Midbrain (tissue), 1 donor: Measurements from ENCODE around the gene CROCC2.

ENCODE experiments used
- DNase-seq: peaks from one replicate; lab custom pipeline; 2025; lab: John Stamatoyannopoulos, UW

CROCC2 gene

DNA sequence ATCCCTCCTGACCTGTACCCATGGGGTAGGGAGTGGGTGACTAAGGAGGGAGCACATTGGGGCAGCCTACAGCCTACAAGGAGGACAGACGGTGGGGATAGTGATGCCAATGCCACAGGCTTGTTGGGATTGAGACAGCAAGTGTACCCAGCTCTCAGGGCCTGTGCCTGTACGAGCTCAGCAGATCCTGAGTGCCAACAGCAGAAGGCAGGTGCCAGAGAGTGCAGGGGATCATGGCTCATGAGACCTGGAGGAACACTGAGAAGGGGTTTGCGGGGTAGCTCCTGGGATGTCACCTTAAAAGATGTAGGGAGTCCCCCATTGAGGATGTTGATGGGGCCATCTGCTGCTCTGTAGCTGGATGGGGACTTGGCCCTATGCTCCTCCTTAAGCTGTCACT lies 82.0 kb downstream of the CROCC2 start:
- DNase-seq: no peak

DNA sequence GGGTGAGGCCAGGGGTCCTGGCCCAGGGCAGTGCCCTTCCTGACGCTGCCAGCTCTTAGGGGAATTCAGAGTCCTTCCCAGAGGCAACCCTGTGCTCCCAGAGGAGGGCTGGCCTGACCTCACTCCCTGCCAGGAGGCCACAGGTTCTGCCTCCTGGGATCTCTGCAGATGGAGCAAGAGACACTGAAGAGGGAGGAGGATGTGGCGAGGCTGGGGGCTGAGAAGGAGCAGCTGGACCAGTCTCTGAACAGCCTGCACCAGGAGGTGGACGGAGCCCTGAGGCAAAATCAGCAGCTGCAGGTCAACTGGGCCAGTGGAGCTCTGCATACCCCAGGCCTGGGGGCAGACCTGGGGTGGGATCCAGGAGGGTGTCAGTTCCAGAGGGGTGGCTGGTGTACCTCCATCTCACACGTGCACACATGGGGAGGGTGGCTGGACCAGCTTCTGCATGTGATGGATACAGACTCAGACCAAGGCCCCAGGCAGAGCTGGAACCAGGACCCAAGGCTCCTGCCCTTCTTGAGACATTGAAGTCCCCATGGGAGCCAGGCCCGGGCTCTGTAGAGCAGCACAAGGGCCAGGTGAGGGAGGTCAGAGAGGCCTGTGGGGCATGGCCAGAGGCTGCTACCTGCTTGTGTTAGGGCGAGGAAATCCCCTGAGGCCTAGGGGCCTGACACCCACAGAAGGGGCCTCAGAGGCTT lies 82.6 kb downstream of the CROCC2 start:
- DNase-seq: no peak

DNA sequence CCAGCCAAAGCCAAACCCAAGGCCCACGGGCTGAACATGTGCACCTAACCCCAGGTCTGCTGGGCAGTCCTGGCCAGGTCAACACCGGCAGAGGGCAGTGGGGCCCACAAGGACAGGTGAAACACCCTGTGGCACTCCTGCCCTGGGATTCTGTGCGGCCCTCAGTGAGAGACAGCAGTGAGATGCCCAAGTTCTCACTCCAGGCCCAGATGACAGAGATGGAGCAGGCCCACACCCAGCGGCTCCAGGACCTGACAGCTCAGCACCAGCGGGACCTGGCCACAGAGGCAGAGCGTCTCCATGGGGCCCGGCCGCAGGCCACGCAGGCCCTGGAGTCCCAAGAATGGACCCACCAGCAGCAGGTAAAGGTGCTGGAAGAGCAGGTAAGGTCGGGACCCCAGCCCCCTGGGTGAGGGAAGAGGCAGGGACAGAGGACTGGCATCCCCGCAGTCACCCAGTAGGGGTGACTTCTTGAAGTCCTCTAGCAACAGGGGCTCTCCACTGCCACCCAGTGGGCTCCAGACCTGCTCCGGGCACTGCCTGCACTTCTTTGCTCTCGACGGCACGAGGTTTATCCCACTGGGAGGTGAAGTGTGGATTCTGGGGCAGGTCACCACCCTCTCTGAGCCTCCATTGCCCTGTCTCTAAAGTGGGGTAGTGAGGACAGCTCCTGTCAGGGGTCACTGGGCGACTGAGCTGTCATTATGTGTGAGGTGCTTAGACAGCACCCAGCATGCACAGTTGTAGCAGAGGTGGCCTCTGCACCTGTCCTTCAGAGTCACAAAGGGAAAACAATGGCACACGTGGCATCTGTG lies 83.5 kb downstream of the CROCC2 start:
- DNase-seq: no peak

DNA sequence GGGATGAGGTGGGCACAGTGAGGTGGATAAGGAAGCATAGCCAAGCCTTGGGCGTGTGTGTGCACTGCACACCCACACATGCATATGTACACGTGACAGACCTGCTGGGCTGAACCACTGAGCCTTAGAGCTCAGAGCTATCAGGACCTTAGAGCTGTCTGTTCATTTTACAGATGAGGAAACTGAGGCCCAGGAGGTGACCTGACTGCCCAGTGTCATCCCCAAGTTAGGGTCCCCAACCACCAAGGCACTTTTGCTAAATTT lies 84.1 kb downstream of the CROCC2 start:
- DNase-seq: no peak

DNA sequence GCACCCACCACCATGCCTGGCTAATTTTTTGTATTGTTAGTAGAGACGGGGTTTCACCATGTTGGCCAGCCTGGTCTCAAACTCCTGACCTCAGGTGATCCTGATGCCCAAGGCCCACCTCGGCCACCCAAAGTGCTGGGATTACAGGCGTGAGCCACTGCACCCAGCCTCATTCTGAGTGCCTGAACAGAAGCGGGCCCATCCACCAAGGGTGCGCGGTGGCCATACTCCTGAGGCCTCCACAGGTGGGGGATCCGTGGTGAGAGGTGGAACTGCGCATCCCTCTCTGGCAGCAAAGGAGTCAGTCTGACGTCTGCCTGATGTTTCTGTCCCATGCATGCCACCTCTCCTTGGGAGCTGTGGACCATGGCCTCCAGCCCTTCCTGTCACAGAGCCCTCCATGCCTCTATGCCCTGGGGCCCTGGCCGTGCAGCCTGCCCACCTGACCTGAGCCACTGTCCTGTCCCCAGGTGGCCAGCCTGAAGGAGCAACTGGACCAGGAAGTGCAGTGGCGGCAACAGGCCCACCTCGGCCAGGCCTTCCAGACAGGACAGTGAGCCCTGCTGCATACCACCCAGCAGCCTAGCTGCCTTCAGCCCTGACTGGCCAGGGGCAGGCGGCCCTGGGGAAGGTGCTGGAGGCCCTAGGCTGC lies 84.7 kb downstream of the CROCC2 start:
- DNase-seq: no peak

DNA sequence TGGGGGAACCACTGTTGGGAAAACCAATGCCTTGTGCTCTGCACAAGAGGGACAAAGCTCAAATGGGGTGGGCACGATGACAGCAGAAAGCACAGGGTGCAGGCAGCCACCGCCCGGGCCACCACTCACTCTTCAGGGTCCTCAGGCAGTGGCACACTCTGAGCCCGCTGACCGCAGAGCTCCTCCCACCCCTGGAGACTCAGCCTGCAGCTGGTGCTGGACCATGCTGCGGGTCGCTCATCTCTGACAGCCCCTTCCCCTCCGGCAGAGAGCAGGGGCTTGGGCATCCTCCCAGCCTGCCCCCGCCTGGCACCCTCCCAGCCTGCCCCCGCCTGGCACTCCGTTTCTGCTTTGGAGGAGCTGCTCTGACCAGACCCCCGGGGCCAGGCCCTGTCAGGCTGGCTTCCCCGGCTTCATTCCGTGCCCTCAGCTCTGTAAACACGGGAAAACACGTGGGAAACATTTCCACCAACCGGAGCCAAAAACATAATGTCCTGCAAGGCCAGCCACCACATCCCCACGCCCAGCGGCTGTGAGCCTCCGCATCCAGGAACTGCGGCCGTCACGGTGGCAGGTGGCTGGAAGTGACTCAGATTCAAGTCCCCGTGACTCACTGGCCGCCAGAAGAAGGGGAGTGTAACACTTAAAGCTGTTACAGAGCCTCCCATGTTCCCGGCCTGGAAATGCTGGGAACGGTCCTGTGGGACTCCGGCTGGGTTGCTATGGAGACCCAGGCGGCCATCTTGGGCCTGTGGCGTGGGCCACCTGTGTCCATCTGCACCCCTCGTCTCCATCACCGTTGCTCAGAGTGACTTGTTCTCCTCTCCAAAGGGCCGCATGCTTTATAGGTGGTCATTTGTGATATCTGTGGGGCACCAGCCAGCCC lies 85.5 kb downstream of the CROCC2 start:
- no peak for DNase-seq

DNA sequence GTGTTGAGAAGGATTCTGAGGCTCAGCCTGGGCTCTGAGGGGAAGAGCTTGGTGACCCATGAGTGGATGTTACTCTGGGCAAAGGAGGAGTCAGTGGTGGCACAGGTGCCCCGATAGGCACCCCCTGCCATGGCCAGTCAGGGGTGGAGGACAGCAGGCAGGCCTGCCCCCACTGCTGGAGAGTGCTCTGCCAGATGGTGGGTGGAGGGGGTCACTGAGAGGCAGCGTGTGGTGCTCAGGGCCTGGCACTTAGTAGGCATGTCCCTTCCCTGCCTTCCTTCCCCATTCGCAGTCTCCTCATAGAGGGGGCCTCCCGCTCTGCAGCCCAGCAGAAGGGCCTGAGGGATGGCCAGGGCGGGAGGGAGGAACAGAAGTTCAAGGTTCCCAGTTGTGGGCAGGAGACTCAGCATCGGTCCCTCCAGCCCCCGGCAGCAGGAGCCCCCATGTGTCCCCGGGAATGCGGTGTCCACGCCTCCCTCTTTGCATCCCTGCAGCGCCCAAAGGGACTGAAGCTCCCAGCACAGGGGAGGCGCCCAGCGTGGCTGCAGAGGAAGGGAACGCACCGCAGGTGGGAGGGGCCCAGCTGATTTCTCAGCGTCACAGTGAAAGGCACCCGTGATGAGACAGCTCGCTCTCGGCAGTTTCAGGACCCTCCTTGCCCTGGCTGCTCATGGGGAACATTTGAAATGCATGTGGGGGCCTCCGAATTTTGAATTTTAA lies 86.6 kb downstream of the CROCC2 start:
- no peak for DNase-seq

DNA sequence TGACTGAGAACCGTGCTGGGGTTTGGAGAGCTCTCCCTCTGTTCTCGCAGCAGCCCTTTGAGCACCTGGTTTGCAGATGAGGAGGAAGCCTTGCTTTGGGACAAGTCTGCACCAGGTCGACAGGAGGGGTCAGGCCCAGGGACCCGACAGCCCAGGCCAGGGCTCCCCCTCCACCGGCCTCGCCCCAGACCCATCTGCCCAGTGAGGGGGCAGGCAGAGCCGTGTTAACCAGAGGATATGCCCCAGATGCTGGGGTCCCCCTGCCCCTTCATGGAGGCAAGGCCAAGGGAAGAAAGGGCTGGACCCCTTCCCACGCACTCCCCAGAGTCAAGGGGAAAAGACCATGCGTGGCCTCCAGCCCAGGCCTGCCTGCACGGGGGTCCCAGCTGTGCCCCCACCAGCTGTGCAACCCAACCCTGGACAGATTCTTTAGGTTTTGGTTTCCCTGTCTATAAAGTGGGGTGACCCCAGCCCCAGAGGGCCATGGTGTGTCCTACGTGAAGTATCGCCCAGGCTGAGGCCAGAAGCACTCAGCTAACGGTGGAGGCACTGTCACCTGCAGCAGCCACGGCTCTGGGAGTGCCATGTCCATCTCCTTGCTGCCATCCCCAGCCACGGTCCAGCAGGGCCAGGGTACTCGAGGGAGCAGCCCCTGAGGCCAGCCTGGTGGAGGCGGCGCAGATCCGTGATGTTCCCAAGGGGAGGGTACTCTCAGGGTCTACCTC lies 87.5 kb downstream of the CROCC2 start:
- DNase-seq: no peak

DNA sequence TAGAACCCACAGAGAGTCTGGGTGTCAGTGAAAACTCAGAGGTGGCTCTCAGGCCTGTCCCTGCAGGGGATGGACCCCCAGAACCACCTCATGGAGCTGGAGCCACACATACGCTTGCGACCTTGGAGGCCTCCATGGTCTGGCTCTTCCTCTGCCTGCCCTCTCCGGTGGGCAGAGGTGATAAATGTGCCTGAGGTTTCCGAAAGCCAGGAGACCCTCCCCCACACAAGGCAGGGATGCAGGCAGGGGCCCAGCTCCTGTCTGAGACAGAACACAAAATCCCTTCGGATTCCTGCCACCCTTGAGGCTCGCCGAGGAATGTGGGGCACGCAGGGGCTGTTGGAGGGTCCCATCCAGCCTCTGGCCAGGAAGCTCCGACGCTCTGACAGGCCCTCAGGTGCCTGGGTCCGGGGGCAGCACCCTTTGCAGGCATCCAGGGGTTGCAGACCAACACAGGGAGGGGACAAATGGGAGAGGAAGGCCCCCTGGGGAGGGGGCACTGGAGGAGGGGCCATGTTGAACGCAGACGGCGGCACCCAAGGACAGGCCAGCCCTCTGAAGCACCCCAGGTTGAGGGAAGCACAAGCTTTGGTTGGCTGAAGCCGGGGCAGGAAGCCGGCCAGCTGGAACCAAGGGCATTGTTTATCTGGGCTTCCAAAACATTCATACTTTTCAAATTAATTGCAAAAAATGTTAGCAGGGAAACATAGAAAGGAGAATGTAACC lies 88.2 kb downstream of the CROCC2 start:
- DNase-seq: no peak

DNA sequence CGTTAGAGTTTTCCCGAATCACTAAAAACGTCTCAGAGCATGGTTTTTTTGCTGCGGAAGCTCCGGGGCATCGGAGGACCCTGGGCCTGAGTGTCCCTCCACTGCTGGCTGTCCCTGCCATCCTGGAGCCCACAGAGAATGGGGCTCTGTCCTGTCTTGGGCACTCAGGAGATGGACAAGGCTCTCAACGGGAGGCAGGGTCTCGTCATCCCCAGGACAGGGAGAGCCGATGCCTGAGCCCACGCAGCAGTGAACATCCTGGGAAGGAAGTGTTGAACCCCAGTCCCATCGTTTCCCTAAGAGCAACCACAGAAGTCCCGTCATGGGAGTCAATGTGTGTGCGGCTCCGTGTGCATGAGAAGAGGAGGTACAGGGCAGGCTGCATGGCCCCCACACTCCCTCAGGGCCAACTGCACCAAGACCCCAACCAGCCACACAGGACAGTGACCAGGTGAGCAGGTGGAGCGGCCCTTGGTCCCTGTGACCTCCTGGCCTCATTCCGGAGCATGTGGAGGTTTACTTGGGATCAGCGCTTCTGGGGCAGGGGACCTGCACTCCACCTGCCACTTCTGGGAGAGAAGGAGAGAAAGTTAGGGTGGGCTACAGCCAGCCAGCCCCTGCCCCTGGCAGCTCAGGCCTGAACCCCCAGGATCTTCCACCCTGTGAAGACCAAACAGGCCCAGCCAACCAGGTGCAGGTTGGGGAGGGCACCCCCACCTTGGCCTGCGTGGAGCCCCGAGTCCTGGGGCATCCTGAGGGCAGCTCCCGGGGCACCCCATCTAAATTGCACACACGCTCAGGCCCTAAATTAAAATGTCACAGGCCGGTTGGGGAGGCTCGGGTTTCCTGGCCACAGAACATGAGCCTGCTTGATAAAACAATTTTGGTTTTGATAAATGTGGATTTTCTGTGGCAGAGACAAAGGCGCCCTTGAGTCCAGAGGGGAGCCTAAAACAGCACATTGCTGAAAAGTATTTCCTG lies 89.2 kb downstream of the CROCC2 start:
- DNase-seq: no peak

DNA sequence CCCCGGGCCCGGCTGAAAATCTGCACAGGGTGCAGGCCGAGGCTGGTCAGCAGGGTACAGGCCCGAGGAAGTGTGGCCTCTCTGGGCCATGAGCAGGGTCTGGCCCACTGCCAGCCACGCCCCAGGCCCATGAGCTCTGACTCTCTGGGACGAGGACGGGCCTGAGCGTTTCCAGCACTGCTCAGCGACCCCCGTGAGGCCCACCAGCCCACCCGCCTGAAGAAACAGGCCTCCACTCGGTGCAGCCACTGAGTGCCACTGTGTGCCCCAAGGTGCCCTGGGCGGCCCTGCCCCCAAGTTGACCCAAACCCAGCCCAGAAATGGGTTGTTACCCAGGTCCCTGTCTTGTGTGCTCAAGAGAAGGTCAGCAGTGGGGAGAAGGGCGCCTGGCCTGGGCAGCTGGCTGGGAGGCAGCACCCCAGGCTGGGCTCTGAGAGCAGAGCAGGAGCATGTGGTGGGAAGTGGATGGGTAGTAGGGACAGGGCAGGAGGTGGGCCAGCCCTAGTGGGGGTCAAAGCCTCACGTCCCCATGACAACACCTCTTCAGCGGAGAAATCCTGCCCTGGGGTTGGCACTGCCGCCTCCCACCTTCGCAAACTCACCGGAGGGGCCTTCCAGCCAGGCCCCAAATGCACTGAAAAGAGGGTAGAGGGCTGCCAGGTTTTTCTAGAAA lies 90.2 kb downstream of the CROCC2 start:
- no peak for DNase-seq

DNA sequence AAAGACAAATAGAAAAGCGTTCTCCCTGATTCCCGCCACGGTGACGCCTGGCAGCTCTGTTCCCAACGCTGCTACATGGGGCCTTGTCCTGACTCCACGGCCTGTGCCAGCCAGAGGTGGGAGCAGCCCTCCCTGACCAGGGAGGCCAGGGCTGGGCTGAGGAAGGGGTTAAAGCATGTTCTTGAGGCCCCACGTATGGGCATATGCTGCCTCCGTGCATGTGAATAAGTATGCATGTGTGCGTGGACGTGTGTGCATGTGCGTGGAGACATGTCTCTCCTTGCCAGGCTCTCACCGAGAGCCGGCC lies 90.7 kb downstream of the CROCC2 start:
- no peak for DNase-seq

DNA sequence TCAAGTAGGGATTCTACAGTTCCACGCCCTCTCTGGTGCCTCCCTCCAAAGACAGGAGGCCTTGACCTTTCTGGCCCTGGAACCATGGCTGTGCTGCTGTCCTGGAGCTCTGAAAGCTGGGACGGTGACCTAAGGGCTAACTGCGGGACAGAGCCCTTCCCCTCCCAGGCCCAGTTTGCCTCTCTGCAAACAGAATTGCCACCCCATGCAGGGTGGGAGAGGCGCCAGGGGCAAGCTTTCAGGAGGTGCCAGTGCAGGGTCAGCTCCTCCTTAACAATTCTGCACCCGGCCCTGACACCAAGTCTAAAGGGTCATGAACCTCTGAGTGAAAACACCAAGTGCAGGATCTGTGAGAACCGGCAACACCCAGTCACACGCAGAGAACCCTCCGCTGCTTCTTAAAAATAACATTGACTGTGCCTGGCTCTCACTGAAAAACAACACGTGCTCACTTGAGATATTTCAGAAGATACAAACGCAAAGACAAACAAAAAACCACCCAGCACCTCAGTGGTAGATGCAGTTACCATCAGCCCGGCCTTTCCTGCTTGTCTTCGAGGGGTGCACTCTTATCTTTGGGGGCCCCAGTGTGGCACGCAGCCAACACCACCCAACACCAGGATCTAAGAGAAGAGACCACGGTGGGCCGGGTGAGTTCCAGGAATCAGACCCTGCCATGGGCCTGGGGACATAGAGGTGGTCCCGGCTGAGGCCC lies 91.2 kb downstream of the CROCC2 start:
- no peak for DNase-seq

DNA sequence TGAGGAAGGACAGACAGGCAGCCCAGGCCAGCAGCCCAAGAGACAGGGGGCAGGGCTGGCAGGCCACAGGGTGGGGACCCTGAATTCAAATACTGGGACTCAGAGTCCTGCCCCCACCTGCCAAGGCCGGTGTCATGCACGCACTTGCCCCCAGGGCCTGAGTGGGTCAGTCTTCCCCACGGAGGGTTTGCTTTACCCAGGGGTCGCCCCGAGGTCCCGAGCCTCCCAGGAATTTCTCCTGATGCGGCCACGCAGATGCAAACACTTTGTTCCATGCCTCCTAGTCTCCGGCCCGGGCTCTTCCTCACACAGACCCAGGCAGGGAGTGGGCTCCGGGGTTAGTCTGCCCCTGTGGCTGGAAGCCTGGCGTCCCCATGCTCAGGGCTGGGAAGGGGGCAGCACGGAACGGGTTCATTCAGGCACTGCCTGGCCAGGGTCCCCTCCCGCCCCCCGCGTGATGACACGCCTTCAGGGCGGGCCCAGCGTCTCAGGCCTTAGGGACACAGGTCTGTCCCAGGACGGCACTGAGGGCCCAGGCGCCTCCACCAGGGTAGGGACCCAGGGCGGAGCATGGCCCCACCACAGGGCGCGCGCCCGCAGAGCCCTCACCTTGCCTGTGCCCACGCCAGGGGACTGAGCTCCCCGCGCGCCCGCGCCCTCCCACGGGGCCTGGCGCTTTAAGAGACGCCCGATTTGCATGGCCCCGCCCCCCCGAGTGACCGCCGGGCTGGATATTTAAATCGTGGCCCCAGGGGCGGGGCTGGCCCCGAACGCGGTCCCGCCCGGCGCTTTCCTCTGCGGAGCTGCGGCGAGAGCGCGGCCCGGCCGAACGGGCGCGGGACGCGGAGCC lies 91.9 kb downstream of the CROCC2 start, which contains the start of gene SNED1:
TSS of gene SNED1 (plus strand) at position 763 of the 850 bp plus-strand sequence. CDS start 220 bp downstream, outside the sequence.
- DNase-seq: peak; percentile 35

DNA sequence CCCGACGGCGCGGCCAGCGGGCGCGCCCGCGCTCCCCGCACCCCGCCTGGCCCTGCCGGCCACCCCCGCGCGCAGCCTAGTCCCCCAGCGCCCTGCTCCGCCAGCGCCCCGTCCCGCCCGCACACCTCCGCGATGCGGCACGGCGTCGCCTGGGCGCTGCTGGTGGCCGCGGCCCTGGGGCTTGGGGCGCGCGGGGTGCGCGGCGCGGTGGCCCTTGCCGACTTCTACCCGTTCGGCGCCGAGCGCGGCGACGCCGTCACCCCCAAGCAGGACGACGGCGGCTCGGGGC lies 92.5 kb downstream of the CROCC2 start:
- DNase-seq: no peak

DNA sequence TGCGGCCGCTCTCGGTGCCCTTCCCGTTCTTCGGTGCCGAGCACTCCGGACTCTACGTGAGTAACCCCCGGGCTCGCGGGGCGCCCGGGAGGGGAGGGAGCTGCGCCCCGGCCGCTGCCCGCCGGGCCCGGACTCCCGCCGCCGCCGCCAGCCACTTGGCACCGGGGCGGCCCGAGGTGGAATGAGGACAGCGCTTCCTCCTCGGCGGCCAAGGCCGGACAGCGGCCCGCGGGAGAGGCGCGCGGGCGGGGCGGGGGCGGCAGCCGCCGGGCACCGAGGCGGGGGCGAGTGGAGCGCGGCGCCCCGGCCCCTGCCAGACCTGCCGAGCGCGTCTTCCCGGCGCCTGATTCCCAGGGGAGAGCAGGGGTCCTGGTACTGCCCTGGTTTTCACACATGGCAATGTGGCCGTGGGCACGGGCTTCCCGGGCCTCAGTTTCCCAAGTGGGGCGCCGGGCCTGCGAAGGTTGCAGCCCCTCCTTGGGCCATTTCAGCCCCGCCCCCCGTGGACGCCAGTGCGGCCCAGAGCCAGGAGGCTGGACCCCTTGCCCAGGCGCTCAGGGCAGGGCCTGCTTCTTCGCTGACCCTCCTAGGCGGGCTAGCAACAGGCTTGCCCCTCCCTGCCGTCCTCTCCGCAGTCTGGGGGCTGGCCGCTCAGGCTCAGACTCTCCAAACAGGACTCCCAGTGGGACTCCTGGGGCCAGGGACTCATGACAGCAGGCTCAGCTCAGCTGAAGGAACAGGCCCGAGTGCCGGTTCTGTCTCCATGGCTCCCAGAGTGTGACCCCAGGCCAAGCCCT lies 93.1 kb downstream of the CROCC2 start:
- no peak for DNase-seq
